ENCODE data around the gene ANKRD11. TPM values are rescaled to one million over a fixed set of nuclear protein-coding genes. Genes with fewer than 3 reads are reported as not detected.

The ANKRD11 gene
- total RNA-seq, 1 experiment from 2014 or later = 297 TPM

GRCh38 chr16:89426736-89427530 lies 63.4 kb downstream of the ANKRD11 start:
- no peaks in the 10 kb centered on the region for H3K36me3 ChIP-seq (ENCODE audit: control insufficient read depth, insufficient read depth, low read length)

GRCh38 chr16:89425523-89425922 lies 64.8 kb downstream of the ANKRD11 start:
- CTCF ChIA-PET = no interaction called here
- H3K4me3 Mint-ChIP-seq (ENCODE audit: unreplicated experiment) = no peak overlapping the region
- intact Hi-C loops (cut with micrococcal nuclease; ENCODE audit: unreplicated experiment) = no loop called here
- H3K4me3 ChIP-seq (ENCODE audit: low read depth, low read length) = no peak overlapping the region
- DNase-seq = no peak
- H3K27me3 Mint-ChIP-seq (ENCODE audit: insufficient read depth, unreplicated experiment) = no peaks in the 10 kb centered on the region
- POLR2A ChIA-PET = no interaction called here
- no peaks in the 10 kb centered on the region for H3K27me3 ChIP-seq (replicated peaks; ENCODE audit: control insufficient read depth, insufficient read depth, low read length)
- H3K36me3 ChIP-seq (ENCODE audit: control insufficient read depth, insufficient read depth, low read length) = no peaks in the 10 kb centered on the region
- H3K9me3 Mint-ChIP-seq (ENCODE audit: unreplicated experiment) = no peaks in the 10 kb centered on the region
- H3K36me3 Mint-ChIP-seq (ENCODE audit: insufficient read depth, unreplicated experiment) = peaks cover 65% of the 10 kb centered on the region
- H3K4me1 Mint-ChIP-seq (ENCODE audit: low read depth, unreplicated experiment) = peaks cover 15% of the 10 kb centered on the region
- TF ChIP-seq CTCF (IDR thresholded peaks at IDR 0.05; ENCODE audit: insufficient read depth in 1 of 2, low read depth in 1 of 2, low read length in 1 of 2, severe bottlenecking in 1 of 2, unreplicated experiment in 1 of 2) = no peak
- BruUV-seq (replicated peaks) = no TSS peak
- H3K27ac Mint-ChIP-seq (ENCODE audit: unreplicated experiment) = no peak overlapping the region
- peaks cover under 1% of the 10 kb centered on the region for H3K4me1 ChIP-seq
- H3K9me3 ChIP-seq = no peaks in the 10 kb centered on the region

More at GRCh38 chr16:89426736-89427530, 63.4 kb downstream of the ANKRD11 start:
- Histone ChIP-seq H3K4me1 (peaks cover 15% of the 10 kb centered on the region), H3K4me3 (ENCODE audit: low read depth, low read length) (no peak overlapping the region), H3K9me3 (no peaks in the 10 kb centered on the region), H3K27me3 (replicated peaks; ENCODE audit: control insufficient read depth, insufficient read depth, low read length) (no peaks in the 10 kb centered on the region)
- H3K27me3 Mint-ChIP-seq (ENCODE audit: insufficient read depth, unreplicated experiment) = no peaks in the 10 kb centered on the region
- CTCF ChIA-PET = interaction anchor here (0.7 kb wide), 1 partner anchor 8 kb away, joined by 3 read pairs; no protein-coding TSS in a partner anchor
- H3K36me3 Mint-ChIP-seq (ENCODE audit: insufficient read depth, unreplicated experiment) = peaks cover 54% of the 10 kb centered on the region
- peaks cover 9% of the 10 kb centered on the region for H3K4me1 Mint-ChIP-seq (ENCODE audit: low read depth, unreplicated experiment)
- no peak overlapping the region for H3K4me3 Mint-ChIP-seq (ENCODE audit: unreplicated experiment)
- DNase-seq = no peak
- BruUV-seq (replicated peaks) = no TSS peak
- no peak for TF ChIP-seq CTCF (IDR thresholded peaks at IDR 0.05; ENCODE audit: insufficient read depth in 1 of 2, low read depth in 1 of 2, low read length in 1 of 2, severe bottlenecking in 1 of 2, unreplicated experiment in 1 of 2)
- intact Hi-C loops (cut with micrococcal nuclease; ENCODE audit: unreplicated experiment) = no loop called here
- H3K27ac Mint-ChIP-seq (ENCODE audit: unreplicated experiment) = no peak overlapping the region
- POLR2A ChIA-PET = no interaction called here
- H3K9me3 Mint-ChIP-seq (ENCODE audit: unreplicated experiment) = no peaks in the 10 kb centered on the region

GRCh38 chr16:89423681-89424260 lies 66.6 kb downstream of the ANKRD11 start:
- POLR2A ChIA-PET = no interaction called here
- BruUV-seq (replicated peaks) = no TSS peak
- H3K9me3 Mint-ChIP-seq (ENCODE audit: unreplicated experiment) = no peaks in the 10 kb centered on the region
- H3K36me3 Mint-ChIP-seq (ENCODE audit: insufficient read depth, unreplicated experiment) = peaks cover 81% of the 10 kb centered on the region
- Histone ChIP-seq H3K9me3 (no peaks in the 10 kb centered on the region), H3K4me1 (peaks cover 11% of the 10 kb centered on the region), H3K36me3 (ENCODE audit: control insufficient read depth, insufficient read depth, low read length) (no peaks in the 10 kb centered on the region), H3K4me3 (ENCODE audit: low read depth, low read length) (no peak overlapping the region), H3K27me3 (replicated peaks; ENCODE audit: control insufficient read depth, insufficient read depth, low read length) (no peaks in the 10 kb centered on the region)
- CTCF ChIA-PET = no interaction called here
- H3K4me1 Mint-ChIP-seq (ENCODE audit: low read depth, unreplicated experiment) = peaks cover 15% of the 10 kb centered on the region
- H3K27ac Mint-ChIP-seq (ENCODE audit: unreplicated experiment) = no peak overlapping the region
- no peaks in the 10 kb centered on the region for H3K27me3 Mint-ChIP-seq (ENCODE audit: insufficient read depth, unreplicated experiment)
- no peak for TF ChIP-seq CTCF (IDR thresholded peaks at IDR 0.05; ENCODE audit: insufficient read depth in 1 of 2, low read depth in 1 of 2, low read length in 1 of 2, severe bottlenecking in 1 of 2, unreplicated experiment in 1 of 2)
- no peak overlapping the region for H3K4me3 Mint-ChIP-seq (ENCODE audit: unreplicated experiment)
- no peak for DNase-seq
- intact Hi-C loops (cut with micrococcal nuclease; ENCODE audit: unreplicated experiment) = no loop called here

Measured in Caco-2 (cell line).